PC-9 (cell line): ENCODE data around the gene RASGEF1C. TPM values are rescaled to one million over a fixed set of nuclear protein-coding genes. Genes with fewer than 3 reads are reported as not detected.

Experiments
- BruUV-seq: library from RNA; stranded (reverse); fragments of 400-500 nt; replicated peaks from 2 replicates; lab custom pipeline; 2021; lab: Mats Ljungman, UMichigan
- CTCF ChIA-PET: fragments of 300-600 bp; sonication (Branson Sonifier 250); formaldehyde crosslinking; loops from one replicate; lab custom pipeline; 2022; ENCODE audit warnings: antibody characterized with exemption; lab: Charles Lee
- POLR2A ChIA-PET: fragments of 300-600 bp; sonication (Branson Sonifier 250); formaldehyde crosslinking; loops from one replicate; lab custom pipeline; 2022; ENCODE audit warnings: antibody characterized with exemption; ENCODE audit not compliant: unreplicated experiment; lab: Charles Lee
- DNase-seq, 2 experiments: peaks; one replicate each; pipeline versions ENCODE4 v3.0.0 to v3.0.0-alpha.2; 2015 to 2022; ENCODE audit warnings: mixed read lengths in 1 of 2
- H2AFZ ChIP-seq: fragments of 200-600 bp; sonication (generic); 2 replicates; pipeline ENCODE4 v1.8.1; 2017; ENCODE audit warnings: antibody characterized with exemption
- H3F3A ChIP-seq: fragments of 200-600 bp; sonication (generic); 2 replicates; pipeline ENCODE4 v1.8.1; 2017; ENCODE audit warnings: antibody characterized with exemption, mild to moderate bottlenecking, low read depth; ENCODE audit not compliant: insufficient read depth
- H3K27ac ChIP-seq: fragments of 200-600 bp; sonication (generic); 2 replicates; pipeline ENCODE4 v1.6.1; 2016; ENCODE audit warnings: mixed run types
- H3K27me3 ChIP-seq: fragments of 200-600 bp; sonication (generic); 2 replicates; pipeline ENCODE4 v1.6.1; 2016; ENCODE audit warnings: low read depth, mixed run types; ENCODE audit not compliant: insufficient read depth
- H3K36me3 ChIP-seq: fragments of 200-600 bp; sonication (generic); 2 replicates; pipeline ENCODE4 v1.6.1; 2016; ENCODE audit warnings: low read depth, mixed run types
- H3K4me1 ChIP-seq: fragments of 200-600 bp; sonication (generic); replicated peaks from 2 replicates; pipeline ENCODE4 v1.6.1; 2016; ENCODE audit warnings: mixed run types; ENCODE audit not compliant: insufficient read depth
- H3K4me2 ChIP-seq: fragments of 200-600 bp; sonication (generic); 2 replicates; pipeline ENCODE4 v1.6.1; 2017; ENCODE audit warnings: mixed run types
- H3K4me3 ChIP-seq: fragments of 200-600 bp; sonication (generic); 2 replicates; pipeline ENCODE4 v1.6.1; 2016; ENCODE audit warnings: mixed run types
- H3K79me2 ChIP-seq: fragments of 200-600 bp; sonication (generic); 2 replicates; pipeline ENCODE4 v1.6.1; 2017; ENCODE audit warnings: low read depth, mixed run types
- H3K9me2 ChIP-seq: fragments of 200-600 bp; sonication (generic); 2 replicates; pipeline ENCODE4 v1.8.1; 2017; ENCODE audit warnings: mild to moderate bottlenecking; ENCODE audit not compliant: insufficient read depth
- H3K9me3 ChIP-seq: fragments of 200-600 bp; sonication (generic); 2 replicates; pipeline ENCODE4 v1.8.1; 2016; ENCODE audit warnings: low read depth; ENCODE audit not compliant: insufficient read depth
- H4K20me1 ChIP-seq: fragments of 200-600 bp; sonication (generic); 2 replicates; pipeline ENCODE4 v1.8.1; 2017; ENCODE audit not compliant: insufficient read depth
- EZH2 ChIP-seq: fragments of 200-600 bp; sonication (generic); IDR thresholded peaks from 2 replicates; pipeline ENCODE4 v1.8.0; 2017; ENCODE audit warnings: antibody characterized with exemption, low read depth
- intact Hi-C: fragments of 100-400 bp; cut with micrococcal nuclease; formaldehyde crosslinking; loops from one replicate; pipeline ENCODE4 v1.10.0; 2022; ENCODE audit not compliant: unreplicated experiment
- total RNA-seq: library from RNA; stranded (reverse); gene quantifications from 2 replicates; pipeline ENCODE4 v1.2.3, GENCODE V29; 2021
- TF ChIP-seq, protein P1 (sequence below): fragments of 200-600 bp; sonication (generic); conservative IDR thresholded peaks from 2 replicates; pipeline ENCODE4 v1.6.1; 2017; ENCODE audit warnings: mixed run types, antibody characterized with exemption, mild to moderate bottlenecking, moderate library complexity

The RASGEF1C gene
- total RNA-seq, 1 experiment from 2014 or later = not detected

GRCh38 chr5:180160215-180160614 is 48.8 kb downstream of the RASGEF1C start:
- no TSS peak for BruUV-seq
- intact Hi-C loops = no loop called here
- H3K36me3 ChIP-seq = no peaks in the 10 kb centered on the region
- H3K4me3 ChIP-seq = no peak overlapping the region
- no peaks in the 10 kb centered on the region for H4K20me1 ChIP-seq
- no peak for DNase-seq
- peaks cover 54% of the 10 kb centered on the region for H3K27me3 ChIP-seq
- no peaks in the 10 kb centered on the region for H3F3A ChIP-seq
- POLR2A ChIA-PET = no interaction called here
- H2AFZ ChIP-seq = no peak overlapping the region
- H3K79me2 ChIP-seq = no peaks in the 10 kb centered on the region
- H3K4me1 ChIP-seq = no peaks in the 10 kb centered on the region
- CTCF ChIA-PET = no interaction called here
- no peak for TF ChIP-seq EZH2
- TF ChIP-seq, protein P1, sequence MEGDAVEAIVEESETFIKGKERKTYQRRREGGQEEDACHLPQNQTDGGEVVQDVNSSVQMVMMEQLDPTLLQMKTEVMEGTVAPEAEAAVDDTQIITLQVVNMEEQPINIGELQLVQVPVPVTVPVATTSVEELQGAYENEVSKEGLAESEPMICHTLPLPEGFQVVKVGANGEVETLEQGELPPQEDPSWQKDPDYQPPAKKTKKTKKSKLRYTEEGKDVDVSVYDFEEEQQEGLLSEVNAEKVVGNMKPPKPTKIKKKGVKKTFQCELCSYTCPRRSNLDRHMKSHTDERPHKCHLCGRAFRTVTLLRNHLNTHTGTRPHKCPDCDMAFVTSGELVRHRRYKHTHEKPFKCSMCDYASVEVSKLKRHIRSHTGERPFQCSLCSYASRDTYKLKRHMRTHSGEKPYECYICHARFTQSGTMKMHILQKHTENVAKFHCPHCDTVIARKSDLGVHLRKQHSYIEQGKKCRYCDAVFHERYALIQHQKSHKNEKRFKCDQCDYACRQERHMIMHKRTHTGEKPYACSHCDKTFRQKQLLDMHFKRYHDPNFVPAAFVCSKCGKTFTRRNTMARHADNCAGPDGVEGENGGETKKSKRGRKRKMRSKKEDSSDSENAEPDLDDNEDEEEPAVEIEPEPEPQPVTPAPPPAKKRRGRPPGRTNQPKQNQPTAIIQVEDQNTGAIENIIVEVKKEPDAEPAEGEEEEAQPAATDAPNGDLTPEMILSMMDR = no peak
- no peaks in the 10 kb centered on the region for H3K9me2 ChIP-seq
- no peak overlapping the region for H3K4me2 ChIP-seq
- no peaks in the 10 kb centered on the region for H3K9me3 ChIP-seq
- no peak overlapping the region for H3K27ac ChIP-seq

DNA sequence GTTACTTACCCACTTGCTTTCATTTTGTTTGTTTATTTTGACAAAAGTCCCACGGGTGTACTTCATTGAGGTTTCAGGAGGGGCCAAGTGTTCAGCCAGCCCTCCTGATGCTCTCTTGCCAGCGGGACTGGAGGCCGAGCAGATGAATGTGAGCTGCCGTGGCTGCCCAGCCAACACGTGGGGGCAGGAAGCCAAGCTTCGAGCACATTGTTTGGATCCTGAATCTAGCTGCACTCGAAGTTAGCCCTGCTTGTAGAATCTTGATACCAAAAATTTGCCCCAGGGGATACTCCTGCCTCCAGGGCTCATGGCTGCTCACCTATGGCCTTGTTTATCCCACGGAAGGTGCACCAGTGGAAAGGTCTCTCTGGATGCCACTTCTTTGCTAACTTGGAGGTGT is 49.3 kb downstream of the RASGEF1C start:
- POLR2A ChIA-PET = no interaction called here
- H3K36me3 ChIP-seq = no peaks in the 10 kb centered on the region
- TF ChIP-seq, protein P1 = no peak

GRCh38 chr5:180157866-180158265 is 51.1 kb downstream of the RASGEF1C start:
- Histone ChIP-seq H4K20me1 (no peaks in the 10 kb centered on the region), H3K79me2 (no peaks in the 10 kb centered on the region), H3K4me3 (no peak overlapping the region), H3K27ac (no peak overlapping the region), H3K27me3 (peaks cover 59% of the 10 kb centered on the region), H3K4me1 (no peaks in the 10 kb centered on the region), H2AFZ (no peak overlapping the region), H3K4me2 (no peak overlapping the region), H3K9me3 (no peaks in the 10 kb centered on the region), H3F3A (no peaks in the 10 kb centered on the region), H3K36me3 (no peaks in the 10 kb centered on the region), H3K9me2 (no peaks in the 10 kb centered on the region)
- intact Hi-C loops = no loop called here
- BruUV-seq = no TSS peak
- CTCF ChIA-PET = no interaction called here
- DNase-seq = no peak
- POLR2A ChIA-PET = no interaction called here
- TF ChIP-seq, protein P1 = no peak
- no peak for TF ChIP-seq EZH2

More for the DNA sequence above, 49.3 kb downstream of the RASGEF1C start:
- Histone ChIP-seq H4K20me1 (no peaks in the 10 kb centered on the region), H3K27me3 (peaks cover 53% of the 10 kb centered on the region), H2AFZ (no peak overlapping the region), H3F3A (no peaks in the 10 kb centered on the region), H3K4me3 (no peak overlapping the region), H3K79me2 (no peaks in the 10 kb centered on the region), H3K27ac (no peak overlapping the region), H3K4me1 (no peaks in the 10 kb centered on the region), H3K9me3 (no peaks in the 10 kb centered on the region), H3K4me2 (no peak overlapping the region), H3K9me2 (no peaks in the 10 kb centered on the region)
- CTCF ChIA-PET = no interaction called here
- no TSS peak for BruUV-seq
- no peak for DNase-seq
- intact Hi-C loops = no loop called here
